Thoracic aorta (tissue), 2 donors: Measurements from ENCODE around the gene NKX1-1. TPM values are rescaled to one million over a fixed set of nuclear protein-coding genes. Genes with fewer than 3 reads are reported as not detected.

Experiments
- ATAC-seq: fragments of 150-250 bp; one replicate; pipeline ENCODE4 v1.8.0; 2017; ENCODE audit warnings: low read depth; ENCODE audit not compliant: insufficient number of reproducible peaks, low FRiP score
- DNase-seq: peaks from one replicate; pipeline ENCODE4 v3.0.0-alpha.2; 2020; ENCODE audit warnings: low spot score
- H3K27ac ChIP-seq, 2 donors: fragments of 200-600 bp; sonication (generic); 1 replicate in 1 of 2; 2 replicates in 1 of 2; pipeline ENCODE4 v1.5.1; 2016; ENCODE audit warnings: mild to moderate bottlenecking in 2 of 2, moderate library complexity in 2 of 2
- H3K27me3 ChIP-seq: fragments of 200-600 bp; sonication (generic); replicated peaks from 2 replicates; pipeline ENCODE4 v1.6.0; 2016; ENCODE audit warnings: mild to moderate bottlenecking; ENCODE audit not compliant: insufficient read depth
- H3K36me3 ChIP-seq: fragments of 200-600 bp; sonication (generic); one replicate; pipeline ENCODE4 v1.5.1; 2016
- H3K4me1 ChIP-seq, 2 donors: fragments of 200-600 bp; sonication (generic); 1 replicate in 1 of 2; 2 replicates in 1 of 2; pipeline versions ENCODE4 v1.5.1 to v1.6.0; 2016; ENCODE audit warnings: low read depth in 2 of 2, mild to moderate bottlenecking in 1 of 2; ENCODE audit not compliant: control insufficient read depth in 1 of 2
- H3K4me3 ChIP-seq: fragments of 200-600 bp; sonication (generic); 2 replicates; pipeline ENCODE4 v1.5.1; 2016; ENCODE audit warnings: mild to moderate bottlenecking
- H3K9me3 ChIP-seq: fragments of 200-600 bp; sonication (generic); 2 replicates; pipeline ENCODE4 v1.5.1; 2016
- CTCF ChIP-seq: fragments of 200-600 bp; sonication (generic); IDR thresholded peaks from one replicate; pipeline ENCODE4 v1.5.1; 2019; ENCODE audit warnings: antibody characterized with exemption
- total RNA-seq, 2 donors: library from RNA; depleted of rRNA; stranded (reverse); fragments of >200 nt; gene quantifications; one replicate each; pipeline versions ENCODE4 v1.1.0 to v1.2.3, GENCODE V29; 2016

NKX1-1 gene
- total RNA-seq, 2 donors from 2014 or later = not detected

- no peak for TF ChIP-seq CTCF
- Histone ChIP-seq H3K27me3 (no peaks in the 10 kb centered on the region), H3K4me3 (no peak overlapping the region), H3K27ac (no peak overlapping the region), H3K9me3 (no peaks in the 10 kb centered on the region), H3K36me3 (peaks cover 9% of the 10 kb centered on the region), H3K4me1 (no peaks in the 10 kb centered on the region)
- ATAC-seq (no peak), DNase-seq (no peak)
Measured at GRCh38 chr4:1368421-1369090, 37.7 kb downstream of the NKX1-1 start.

- no peak for ATAC-seq
- peaks cover 4% of the 10 kb centered on the region for H3K36me3 ChIP-seq
- H3K4me3 ChIP-seq = no peak overlapping the region
- H3K4me1 ChIP-seq = no peaks in the 10 kb centered on the region
- no peaks in the 10 kb centered on the region for H3K9me3 ChIP-seq
- DNase-seq = no peak
- no peaks in the 10 kb centered on the region for H3K27me3 ChIP-seq
- no peak overlapping the region for H3K27ac ChIP-seq
- no peak for TF ChIP-seq CTCF
Measured at GRCh38 chr4:1367936-1368289, 38.3 kb downstream of the NKX1-1 start.

GRCh38 chr4:1367230-1367935, 38.9 kb downstream of the NKX1-1 start:
- H3K4me3 ChIP-seq = no peak overlapping the region
- H3K27me3 ChIP-seq = no peaks in the 10 kb centered on the region
- no peak for DNase-seq
- H3K9me3 ChIP-seq = no peaks in the 10 kb centered on the region
- no peaks in the 10 kb centered on the region for H3K4me1 ChIP-seq
- H3K36me3 ChIP-seq = peaks cover 6% of the 10 kb centered on the region
- no peak overlapping the region for H3K27ac ChIP-seq
- no peak for ATAC-seq
- TF ChIP-seq CTCF = no peak

GRCh38 chr4:1366371-1367229, 39.6 kb downstream of the NKX1-1 start:
- ATAC-seq = no peak
- no peak for DNase-seq
- Histone ChIP-seq H3K27ac (no peak overlapping the region), H3K4me3 (no peak overlapping the region), H3K36me3 (peaks cover 8% of the 10 kb centered on the region), H3K27me3 (no peaks in the 10 kb centered on the region), H3K4me1 (no peaks in the 10 kb centered on the region), H3K9me3 (no peaks in the 10 kb centered on the region)
- TF ChIP-seq CTCF = no peak
